ENCODE results near the gene UNKL. TPM values are rescaled to one million over a fixed set of nuclear protein-coding genes. Genes with fewer than 3 reads are reported as not detected.
A peak's percentile ranks its signal among the peaks of the same experiment; 100 is the strongest.

The UNKL gene
- total RNA-seq, 4 donors from 2014 or later, result 15.2 to 86.4 (median 24.2) TPM

DNA sequence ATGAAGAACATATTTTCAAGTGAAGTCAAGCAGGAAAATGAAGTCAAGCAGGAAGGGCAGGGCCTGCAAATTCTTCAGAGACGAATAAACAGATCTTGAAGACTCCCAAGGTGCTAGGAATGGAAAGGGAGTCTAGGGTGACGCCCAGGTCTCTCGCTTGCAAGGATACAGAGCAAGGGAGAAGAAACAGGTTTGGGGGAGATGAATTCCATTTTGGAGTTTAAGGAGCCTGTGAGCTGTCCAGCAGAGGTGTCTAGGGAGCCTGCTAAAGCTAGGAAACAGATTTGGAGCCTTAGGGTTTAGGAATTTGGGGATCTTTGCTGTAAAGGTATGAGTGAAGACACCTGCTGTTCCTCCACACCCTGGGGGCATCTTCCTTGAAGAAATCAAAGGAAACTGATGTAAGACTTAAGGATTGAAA lies 2.0 kb upstream of the UNKL start:
- 29 to 72% methylated on average over 1 to 3 of the region's 3 CpGs for WGBS, 2 donors (ENCODE audit: low coverage in 1 of 2)

DNA sequence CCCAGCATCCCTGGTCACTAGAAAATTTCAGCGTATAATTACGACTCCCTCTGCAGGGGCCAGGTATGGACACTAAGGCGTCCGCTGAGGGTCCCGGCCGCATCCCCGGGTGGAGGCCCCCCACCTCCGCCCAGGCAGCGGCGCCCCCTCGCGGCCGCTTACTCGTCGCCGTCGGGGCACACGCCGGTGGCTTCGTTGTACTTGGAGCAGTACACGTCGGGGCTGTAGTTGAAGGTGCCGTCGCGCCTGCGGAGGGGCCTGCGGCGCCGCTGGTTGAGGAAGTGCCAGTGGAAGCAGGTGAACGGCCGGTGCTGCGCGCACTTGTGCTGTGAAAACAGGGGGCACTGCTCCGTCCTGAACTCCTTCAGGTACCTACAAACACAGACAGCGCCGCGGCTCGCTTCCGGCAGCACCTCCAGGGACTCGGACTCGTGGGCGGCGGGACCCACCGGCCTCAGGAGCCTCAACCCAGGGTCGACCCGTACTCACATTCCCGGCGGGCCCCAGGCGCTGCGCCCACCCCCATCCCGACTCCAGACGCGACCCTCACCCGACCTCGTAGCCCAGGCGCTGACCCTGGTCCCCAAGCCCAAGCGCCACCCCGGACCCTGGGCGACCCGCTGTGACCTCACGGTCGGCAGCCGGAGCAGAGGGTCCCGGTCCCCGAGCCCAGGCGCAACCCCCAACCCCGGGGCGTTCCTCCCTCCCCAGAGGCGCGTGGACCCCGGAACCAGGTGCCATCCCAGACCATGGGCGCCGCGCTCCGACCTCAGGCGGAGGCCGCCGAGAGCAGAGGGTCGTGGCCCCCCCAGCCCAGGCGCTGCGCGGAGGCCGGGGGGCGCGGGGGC lies 596 bp downstream of the UNKL start:
- TF ChIP-seq POLR2A (IDR thresholded peaks at IDR 0.05) (peak; percentile 14), POLR2AphosphoS5 (IDR thresholded peaks at IDR 0.05) (peak in 1 of 3 donors; percentile 38), EP300 (IDR thresholded peaks at IDR 0.05; ENCODE audit: low read depth) (no peak)
- TF ChIP-seq, protein P1, sequence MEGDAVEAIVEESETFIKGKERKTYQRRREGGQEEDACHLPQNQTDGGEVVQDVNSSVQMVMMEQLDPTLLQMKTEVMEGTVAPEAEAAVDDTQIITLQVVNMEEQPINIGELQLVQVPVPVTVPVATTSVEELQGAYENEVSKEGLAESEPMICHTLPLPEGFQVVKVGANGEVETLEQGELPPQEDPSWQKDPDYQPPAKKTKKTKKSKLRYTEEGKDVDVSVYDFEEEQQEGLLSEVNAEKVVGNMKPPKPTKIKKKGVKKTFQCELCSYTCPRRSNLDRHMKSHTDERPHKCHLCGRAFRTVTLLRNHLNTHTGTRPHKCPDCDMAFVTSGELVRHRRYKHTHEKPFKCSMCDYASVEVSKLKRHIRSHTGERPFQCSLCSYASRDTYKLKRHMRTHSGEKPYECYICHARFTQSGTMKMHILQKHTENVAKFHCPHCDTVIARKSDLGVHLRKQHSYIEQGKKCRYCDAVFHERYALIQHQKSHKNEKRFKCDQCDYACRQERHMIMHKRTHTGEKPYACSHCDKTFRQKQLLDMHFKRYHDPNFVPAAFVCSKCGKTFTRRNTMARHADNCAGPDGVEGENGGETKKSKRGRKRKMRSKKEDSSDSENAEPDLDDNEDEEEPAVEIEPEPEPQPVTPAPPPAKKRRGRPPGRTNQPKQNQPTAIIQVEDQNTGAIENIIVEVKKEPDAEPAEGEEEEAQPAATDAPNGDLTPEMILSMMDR (IDR thresholded peaks at IDR 0.05), result peak; percentile 63 to 70 (median 68)
- H3K36me3 ChIP-seq, result no peaks in the 10 kb centered on the region
- DNase-seq, result peak; percentile 67
- H3K9me3 ChIP-seq, result no peaks in the 10 kb centered on the region
- H3K4me3 ChIP-seq, result peak overlapping the region; percentile 86 to 98 (median 92)
- in situ Hi-C loops (cut with MboI; ENCODE audit: low pct_ligation_motif_present in 1 of 4, low pct_unique_long_range_greater_than_20kb in 1 of 4, low sequenced_read_pairs in 3 of 4) (no loop called here), intact Hi-C loops (cut with DNase I; ENCODE audit: low total_unique reads) (no loop called here)
- WGBS, 2 donors (ENCODE audit: low coverage in 1 of 2), result 3 to 30% methylated on average over 2 to 77 of the region's 85 CpGs
- H3K27ac ChIP-seq, result peak overlapping the region; percentile 86 to 93 (median 91)
- peaks cover 0 to 26% (median 11%) of the 10 kb centered on the region in 4 donors for H3K4me1 ChIP-seq
- no peaks in the 10 kb centered on the region for H3K27me3 ChIP-seq

More for the DNA sequence above, 2.0 kb upstream of the UNKL start:
- H3K27ac ChIP-seq, result peak overlapping the region in 3 of 4 donors; percentile 26 to 31 (median 29)
- no peaks in the 10 kb centered on the region for H3K36me3 ChIP-seq
- intact Hi-C loops (cut with DNase I; ENCODE audit: low total_unique reads), result no loop called here
- peaks cover 7 to 43% (median 26%) of the 10 kb centered on the region in 4 donors for H3K4me1 ChIP-seq
- H3K27me3 ChIP-seq, result no peaks in the 10 kb centered on the region
- DNase-seq, result no peak
- no peak overlapping the region for H3K4me3 ChIP-seq
- in situ Hi-C loops (cut with MboI; ENCODE audit: low pct_ligation_motif_present in 1 of 4, low pct_unique_long_range_greater_than_20kb in 1 of 4, low sequenced_read_pairs in 3 of 4), result no loop called here
- TF ChIP-seq, protein P1 (IDR thresholded peaks at IDR 0.05), result no peak
- TF ChIP-seq EP300 (IDR thresholded peaks at IDR 0.05; ENCODE audit: low read depth), result no peak
- no peak for TF ChIP-seq POLR2A (IDR thresholded peaks at IDR 0.05)
- no peak for TF ChIP-seq POLR2AphosphoS5 (IDR thresholded peaks at IDR 0.05)
- no peaks in the 10 kb centered on the region for H3K9me3 ChIP-seq

DNA sequence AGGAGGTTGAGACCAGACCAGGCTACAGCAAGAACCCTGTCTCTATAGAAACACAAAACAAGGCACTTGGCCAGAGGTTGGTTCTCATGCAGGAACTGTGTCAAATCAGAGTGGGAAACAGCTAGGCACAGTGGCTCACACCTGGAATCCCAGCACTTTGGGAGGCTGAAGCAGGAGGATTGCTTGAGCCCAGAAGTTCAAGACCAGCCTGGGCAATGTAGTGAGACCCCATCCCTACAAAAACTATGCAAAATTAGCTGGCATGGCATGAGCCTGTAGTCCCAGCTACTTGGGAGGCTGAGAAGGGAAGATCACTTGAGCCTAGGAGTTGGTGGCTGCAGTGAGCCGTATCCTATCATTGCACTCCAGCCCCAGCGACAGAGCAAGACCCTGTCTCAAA lies 1.7 kb downstream of the UNKL start:
- in situ Hi-C loops (cut with MboI; ENCODE audit: low pct_ligation_motif_present in 1 of 4, low pct_unique_long_range_greater_than_20kb in 1 of 4, low sequenced_read_pairs in 3 of 4) (no loop called here), intact Hi-C loops (cut with DNase I; ENCODE audit: low total_unique reads) (no loop called here)
- Histone ChIP-seq H3K36me3 (no peaks in the 10 kb centered on the region), H3K27me3 (no peaks in the 10 kb centered on the region), H3K4me1 (peaks cover 5 to 28% (median 18%) of the 10 kb centered on the region in 4 donors), H3K4me3 (no peak overlapping the region), H3K9me3 (no peaks in the 10 kb centered on the region), H3K27ac (no peak overlapping the region)
- 100% methylated on average over 2 of the region's 2 CpGs; no CpG with 5 or more reads in 1 of the 2 donors for WGBS, 2 donors (ENCODE audit: low coverage in 1 of 2)
- TF ChIP-seq EP300 (IDR thresholded peaks at IDR 0.05; ENCODE audit: low read depth) (no peak), POLR2AphosphoS5 (IDR thresholded peaks at IDR 0.05) (no peak), POLR2A (IDR thresholded peaks at IDR 0.05) (no peak)
- TF ChIP-seq, protein P1 (IDR thresholded peaks at IDR 0.05), result no peak
- DNase-seq, result no peak

DNA sequence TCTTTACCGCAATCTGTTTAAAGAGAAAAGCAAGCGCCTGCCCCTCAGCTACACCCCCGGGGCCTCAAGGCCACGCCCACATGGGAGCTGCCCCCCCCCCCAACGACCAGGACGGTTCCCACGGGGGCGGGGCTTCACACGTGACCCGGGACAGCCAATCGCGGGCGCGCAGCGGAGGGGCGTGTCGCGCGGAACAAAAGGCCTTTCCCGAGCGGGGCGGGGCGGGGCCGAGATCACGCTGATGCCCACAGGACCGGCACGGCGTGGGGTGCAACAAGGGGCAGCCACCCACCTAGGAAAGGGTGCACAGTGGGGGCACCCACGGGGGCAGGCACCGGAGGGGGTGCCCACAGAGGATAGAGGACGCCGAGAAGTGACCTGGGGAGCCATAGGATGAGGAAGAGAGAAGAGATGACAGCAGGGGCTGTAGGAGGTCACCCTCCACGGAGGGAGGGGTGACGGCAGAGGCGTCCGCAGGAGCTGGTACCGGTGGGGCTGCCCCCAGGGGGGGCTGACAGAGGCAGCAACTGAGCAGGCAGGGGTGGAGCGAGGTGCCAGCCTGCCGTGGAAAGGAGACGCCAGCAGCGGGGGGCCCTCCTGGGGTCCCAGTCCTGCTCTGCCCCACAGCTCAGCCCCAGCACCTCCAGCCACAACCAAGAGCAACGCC lies 6.2 kb downstream of the UNKL start:
- no peaks in the 10 kb centered on the region for H3K9me3 ChIP-seq
- intact Hi-C loops (cut with DNase I; ENCODE audit: low total_unique reads), result no loop called here
- TF ChIP-seq EP300 (IDR thresholded peaks at IDR 0.05; ENCODE audit: low read depth), result no peak
- TF ChIP-seq, protein P1 (IDR thresholded peaks at IDR 0.05), result no peak
- no peak for TF ChIP-seq POLR2A (IDR thresholded peaks at IDR 0.05)
- TF ChIP-seq POLR2AphosphoS5 (IDR thresholded peaks at IDR 0.05), result peak in 1 of 3 donors; percentile 44
- WGBS, 2 donors (ENCODE audit: low coverage in 1 of 2), result 3 to 5% methylated on average over 5 to 41 of the region's 42 CpGs
- no peaks in the 10 kb centered on the region for H3K27me3 ChIP-seq
- H3K4me3 ChIP-seq, result peak overlapping the region; percentile 25 to 51 (median 40)
- peaks cover 5 to 23% (median 11%) of the 10 kb centered on the region in 4 donors for H3K4me1 ChIP-seq
- DNase-seq, result peak; percentile 96
- in situ Hi-C loops (cut with MboI; ENCODE audit: low pct_ligation_motif_present in 1 of 4, low pct_unique_long_range_greater_than_20kb in 1 of 4, low sequenced_read_pairs in 3 of 4), result no loop called here
- no peaks in the 10 kb centered on the region for H3K36me3 ChIP-seq
- H3K27ac ChIP-seq, result peak overlapping the region; percentile 58 to 75 (median 66)
